ENCODE results near the gene COL4A2.
"Not testable (repeated sequence)": the region's sequence is repeated elsewhere in the genome, so short reads cannot be mapped to it uniquely, and the experiment has no call there.

Gene COL4A2

GRCh38 chr13:110479648-110480047 is 172.6 kb downstream of the COL4A2 start:
- no peak for ATAC-seq

GRCh38 chr13:110480161-110480560 is 173.1 kb downstream of the COL4A2 start:
- ATAC-seq = no peak

DNA sequence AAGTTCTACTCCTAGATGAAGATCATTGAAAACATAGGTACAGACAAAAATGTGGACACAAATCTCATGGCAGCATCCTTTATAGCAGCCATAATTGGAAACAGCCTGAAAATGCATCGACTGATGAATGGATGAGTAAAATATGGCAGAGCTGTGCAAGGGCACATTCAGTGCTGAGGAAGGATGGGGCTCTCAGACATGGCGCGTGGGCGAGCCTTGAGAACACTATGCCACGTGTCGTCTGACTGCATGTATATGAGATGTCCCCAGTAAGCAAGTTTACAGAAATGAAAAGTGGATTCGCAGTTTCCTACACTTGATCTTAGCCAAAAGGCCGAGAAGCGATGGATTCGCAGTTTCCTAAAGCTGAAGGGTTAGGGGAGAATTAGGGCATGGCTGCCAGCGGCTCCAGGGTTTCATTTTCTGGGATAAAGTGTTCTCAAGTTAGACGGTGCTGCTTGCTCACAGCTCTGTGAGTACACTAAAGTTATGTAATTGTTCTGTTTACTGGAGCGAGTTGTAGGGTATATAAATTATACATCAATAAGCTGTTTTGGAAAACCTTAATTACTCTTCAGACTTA is 176.4 kb downstream of the COL4A2 start:
- no peak for ATAC-seq

DNA sequence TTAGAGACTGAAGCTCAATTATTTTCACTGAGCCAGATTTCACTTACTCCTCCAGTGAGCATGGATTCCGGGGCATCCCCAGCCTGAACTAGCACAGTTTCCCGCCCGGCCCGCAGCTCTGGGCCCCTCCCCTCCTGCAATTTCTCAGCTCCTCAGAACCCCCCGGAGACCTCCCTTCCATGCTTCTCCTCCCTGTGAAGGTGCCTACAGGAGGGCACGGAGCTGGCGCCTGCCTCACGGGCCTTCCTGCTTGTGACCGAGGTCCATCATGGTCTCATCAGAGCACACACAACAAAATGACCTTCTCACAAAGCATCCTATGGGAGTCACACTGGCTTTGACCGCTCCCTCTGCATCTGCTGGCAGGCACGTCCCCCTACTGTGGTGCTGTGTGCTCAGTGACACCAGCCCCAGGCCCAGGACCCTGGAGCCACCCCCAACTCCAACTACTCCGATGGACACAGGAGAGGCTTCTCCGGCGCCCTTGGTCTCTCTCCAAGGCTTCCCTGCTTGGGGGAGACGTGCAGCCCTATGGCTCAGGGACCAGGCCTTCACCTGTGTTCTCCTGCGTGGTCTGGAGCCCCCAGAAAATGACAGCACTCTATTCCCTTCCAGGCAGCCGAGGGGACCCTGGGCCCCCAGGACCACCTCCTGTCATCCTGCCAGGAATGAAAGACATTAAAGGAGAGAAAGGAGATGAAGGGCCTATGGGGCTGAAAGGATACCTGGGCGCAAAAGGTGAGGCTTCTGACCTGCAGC is 177.4 kb downstream of the COL4A2 start:
- no peak for ATAC-seq

DNA sequence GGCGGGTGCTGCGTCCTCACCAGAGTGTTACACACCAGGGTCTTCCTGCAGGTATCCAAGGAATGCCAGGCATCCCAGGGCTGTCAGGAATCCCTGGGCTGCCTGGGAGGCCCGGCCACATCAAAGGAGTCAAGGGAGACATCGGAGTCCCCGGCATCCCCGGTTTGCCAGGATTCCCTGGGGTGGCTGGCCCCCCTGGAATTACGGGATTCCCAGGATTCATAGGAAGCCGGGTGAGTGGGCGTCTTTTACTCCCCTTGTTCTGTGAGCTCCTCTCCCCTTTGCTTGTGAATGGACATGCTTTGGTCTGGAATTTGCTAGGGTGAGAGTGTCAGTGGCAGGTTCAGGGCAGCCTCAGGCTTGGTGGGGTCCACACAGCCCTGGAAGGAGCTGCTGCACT is 178.5 kb downstream of the COL4A2 start:
- no peak for ATAC-seq

DNA sequence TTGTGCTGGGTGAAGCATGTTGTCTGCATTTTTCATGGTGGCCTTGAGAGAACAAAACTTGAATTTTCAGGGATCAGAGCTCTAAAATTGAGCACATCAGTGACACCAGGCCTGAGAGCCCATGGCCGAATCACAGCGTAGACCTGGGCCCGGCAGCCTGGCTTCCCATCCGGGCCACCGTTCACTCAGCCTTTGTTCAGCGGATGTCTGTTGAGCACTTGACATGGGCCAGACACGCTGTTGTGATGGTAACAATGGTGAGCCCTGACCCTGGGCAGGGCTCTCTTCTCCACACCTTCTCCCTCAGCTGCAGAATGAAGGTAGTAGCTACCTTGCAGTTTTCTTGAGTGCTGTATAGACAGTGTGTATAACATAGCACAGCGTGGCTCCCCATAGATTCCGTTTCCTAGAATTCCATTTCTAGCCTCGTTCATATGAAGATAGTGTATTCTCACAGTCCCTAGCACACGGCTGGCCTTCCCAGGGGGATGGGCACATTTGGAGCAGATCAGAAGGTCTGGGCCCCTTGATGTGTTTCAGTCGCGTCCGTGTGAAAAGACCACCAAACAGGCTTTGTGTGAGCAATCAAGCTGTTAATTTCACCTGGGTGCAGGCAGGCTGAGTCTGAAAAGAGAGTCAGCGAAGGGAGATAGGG is 179.1 kb downstream of the COL4A2 start:
- no peak for ATAC-seq

- ATAC-seq = not testable (repeated sequence)
Measured at GRCh38 chr13:110486880-110487279, 179.8 kb downstream of the COL4A2 start.

DNA sequence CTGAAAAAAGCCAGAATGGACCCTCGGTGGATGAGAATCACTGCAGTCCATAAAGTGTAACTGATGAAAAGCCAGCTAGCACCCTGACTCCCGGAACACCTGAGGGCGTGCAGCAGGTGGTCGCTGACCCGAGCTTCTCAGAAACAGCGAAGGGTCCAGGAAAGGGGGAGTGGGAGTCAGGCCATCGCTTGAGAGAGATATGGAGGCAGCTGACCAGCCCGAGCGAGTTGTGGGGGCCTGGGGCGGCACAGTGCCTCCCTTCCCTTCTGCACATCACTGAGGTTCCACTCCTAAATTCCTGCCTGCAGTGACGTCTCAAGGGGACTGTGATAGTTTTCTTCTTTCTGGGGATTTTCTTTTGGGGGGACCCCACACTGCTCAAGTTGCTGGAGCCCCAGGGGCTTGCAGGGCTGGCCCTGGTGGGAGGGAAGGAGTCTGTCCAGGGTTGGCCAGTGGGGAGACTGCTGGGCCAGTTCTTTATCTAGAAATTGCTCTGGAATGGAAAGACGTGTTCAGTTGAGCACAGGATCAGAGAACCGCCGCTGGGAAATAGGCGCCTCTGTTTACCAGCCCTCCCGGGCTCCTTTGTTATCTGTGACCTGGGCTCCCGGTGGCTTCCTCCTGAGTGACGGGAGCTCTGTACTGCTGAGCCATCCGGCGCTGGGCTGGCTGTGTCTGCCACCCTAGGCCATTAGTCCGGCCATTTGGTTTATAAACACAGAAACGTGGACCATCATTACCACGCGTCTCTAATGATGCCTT is 183.1 kb downstream of the COL4A2 start:
- no peak for ATAC-seq

DNA sequence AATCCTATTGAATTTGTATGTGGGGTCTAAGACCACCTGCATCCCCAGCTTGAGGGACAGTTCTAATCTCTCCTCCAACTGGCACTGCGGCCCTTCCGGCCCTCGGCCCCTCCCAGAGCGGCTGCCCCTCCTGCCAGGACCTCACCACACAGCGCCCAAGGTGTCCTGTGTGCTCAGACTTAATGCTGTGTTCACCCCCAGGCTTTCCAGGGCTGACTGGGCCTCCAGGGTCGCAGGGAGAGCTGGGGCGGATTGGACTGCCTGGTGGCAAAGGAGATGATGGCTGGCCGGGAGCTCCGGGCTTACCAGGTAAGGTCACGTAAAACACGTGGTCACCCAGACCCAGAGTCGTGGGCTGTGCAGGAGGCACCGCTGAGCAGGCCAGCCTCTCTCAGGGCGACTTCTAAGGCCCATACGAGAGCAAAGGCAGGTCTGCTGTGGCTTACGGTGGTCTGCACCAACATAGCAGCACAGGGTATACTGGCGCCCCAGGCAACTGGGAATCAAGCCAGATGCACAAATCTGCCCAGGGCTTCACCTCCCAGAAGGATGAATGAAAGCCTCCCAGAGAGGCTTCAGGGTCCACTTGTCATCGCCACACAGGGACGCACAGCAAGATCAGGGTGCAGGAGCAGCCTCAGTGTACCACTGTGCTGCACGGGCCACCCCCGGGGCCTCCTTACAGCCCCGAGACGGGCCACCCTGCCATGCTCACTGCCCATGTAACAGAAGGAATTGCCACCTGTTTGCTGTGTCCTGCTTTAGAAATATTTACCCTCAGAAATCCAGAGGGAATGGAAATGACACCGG is 185.0 kb downstream of the COL4A2 start:
- no peak for ATAC-seq

GRCh38 chr13:110492679-110493593 is 185.9 kb downstream of the COL4A2 start:
- no peak for ATAC-seq

DNA sequence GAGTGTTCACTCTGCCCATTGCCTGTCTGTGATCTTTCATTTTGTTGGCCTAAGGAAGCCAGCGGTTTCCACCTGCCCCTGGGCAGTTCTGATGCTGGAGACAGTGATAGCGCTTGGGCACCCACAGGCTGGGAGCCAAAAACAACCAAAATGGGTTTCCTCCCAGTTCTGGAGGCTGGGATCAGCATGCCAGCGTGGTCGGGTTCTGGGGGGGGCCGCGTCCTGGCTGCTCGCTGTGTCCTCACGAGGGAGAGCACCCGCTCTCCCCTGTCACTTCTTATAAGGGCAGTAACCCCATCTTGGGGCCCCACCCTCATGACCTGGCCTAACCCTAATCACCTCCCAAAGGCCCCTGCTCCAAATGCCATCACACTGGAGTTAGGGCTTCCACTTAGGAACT is 186.5 kb downstream of the COL4A2 start:
- no peak for ATAC-seq

DNA sequence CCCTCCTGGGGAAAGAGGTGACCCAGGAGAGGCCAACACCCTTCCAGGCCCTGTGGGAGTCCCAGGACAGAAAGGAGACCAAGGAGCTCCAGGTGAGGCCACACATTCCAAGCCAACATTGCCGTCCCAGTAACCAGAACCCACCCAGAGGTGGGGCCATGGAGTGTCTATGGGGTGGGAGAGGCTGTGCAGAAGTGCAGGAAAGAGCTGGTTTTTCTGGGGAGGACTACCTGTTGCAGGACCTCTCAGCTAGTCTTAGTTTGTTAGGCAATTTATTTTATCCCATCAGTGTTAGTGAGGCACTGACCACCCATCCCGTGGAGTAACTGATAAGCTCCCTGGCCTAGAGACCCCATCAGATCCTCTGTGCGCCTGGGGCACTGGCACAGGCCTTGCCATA is 188.3 kb downstream of the COL4A2 start:
- ATAC-seq = no peak

DNA sequence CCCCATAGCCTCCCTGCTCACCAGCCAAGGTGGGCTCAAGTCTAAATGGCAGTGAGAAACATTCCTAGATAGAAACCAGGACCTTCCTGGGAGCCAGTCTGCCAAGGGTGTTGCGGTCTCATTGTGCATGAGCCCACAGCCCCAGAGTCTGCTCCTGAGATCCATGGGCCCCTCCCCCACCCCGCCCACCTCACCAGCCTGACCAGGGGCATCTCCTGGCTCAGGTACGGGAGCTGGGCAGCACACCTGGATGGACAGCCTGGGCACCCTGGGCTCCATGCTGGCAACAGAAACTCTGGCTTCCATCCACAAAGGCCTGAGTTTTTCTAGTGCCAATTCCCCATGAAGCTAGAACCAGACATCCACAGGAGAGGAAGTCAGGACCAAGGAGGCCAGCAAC is 188.8 kb downstream of the COL4A2 start:
- ATAC-seq = no peak

GRCh38 chr13:110496281-110496680 is 189.2 kb downstream of the COL4A2 start:
- no peak for ATAC-seq

GRCh38 chr13:110497003-110497402 is 189.9 kb downstream of the COL4A2 start:
- ATAC-seq = no peak

DNA sequence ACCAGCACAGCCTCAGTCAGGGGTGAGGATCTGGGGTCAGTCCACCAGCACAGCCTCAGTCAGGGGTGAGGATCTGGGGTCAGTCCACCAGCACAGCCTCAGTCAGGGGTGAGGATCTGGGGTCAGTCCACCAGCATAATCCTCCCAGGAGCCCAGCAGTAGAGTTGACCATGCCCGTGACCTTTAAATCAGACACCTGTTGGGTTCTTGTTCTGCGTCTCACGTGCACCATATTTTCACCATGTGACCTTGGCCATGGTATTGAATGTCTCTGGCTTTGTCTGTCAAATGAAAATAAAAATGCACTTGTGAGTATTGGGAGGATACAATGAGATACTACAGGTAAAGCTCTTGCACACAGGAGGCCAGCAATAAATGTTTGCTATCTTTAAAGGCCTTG is 190.8 kb downstream of the COL4A2 start:
- not testable (repeated sequence) for ATAC-seq

- ATAC-seq = no peak
Measured at GRCh38 chr13:110498327-110498726, 191.2 kb downstream of the COL4A2 start.

DNA sequence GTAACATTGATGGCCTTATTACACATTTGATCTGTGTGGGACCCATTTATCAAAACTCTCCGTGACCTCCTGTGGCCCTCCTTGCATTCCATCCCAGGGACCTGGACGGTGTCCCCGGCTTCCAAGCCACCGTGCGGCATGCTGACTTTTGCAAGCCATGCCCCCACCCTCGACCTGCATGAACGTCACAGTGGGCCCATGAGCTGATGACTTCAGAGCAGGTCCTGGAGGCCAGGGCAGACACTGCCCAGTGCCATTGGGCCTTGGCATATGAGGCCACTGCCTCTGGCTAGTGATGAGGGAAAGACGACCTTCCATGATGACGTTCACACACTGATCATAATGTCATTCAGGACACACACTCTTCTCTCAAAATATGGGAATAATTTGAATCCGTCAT is 191.7 kb downstream of the COL4A2 start:
- ATAC-seq = no peak

DNA sequence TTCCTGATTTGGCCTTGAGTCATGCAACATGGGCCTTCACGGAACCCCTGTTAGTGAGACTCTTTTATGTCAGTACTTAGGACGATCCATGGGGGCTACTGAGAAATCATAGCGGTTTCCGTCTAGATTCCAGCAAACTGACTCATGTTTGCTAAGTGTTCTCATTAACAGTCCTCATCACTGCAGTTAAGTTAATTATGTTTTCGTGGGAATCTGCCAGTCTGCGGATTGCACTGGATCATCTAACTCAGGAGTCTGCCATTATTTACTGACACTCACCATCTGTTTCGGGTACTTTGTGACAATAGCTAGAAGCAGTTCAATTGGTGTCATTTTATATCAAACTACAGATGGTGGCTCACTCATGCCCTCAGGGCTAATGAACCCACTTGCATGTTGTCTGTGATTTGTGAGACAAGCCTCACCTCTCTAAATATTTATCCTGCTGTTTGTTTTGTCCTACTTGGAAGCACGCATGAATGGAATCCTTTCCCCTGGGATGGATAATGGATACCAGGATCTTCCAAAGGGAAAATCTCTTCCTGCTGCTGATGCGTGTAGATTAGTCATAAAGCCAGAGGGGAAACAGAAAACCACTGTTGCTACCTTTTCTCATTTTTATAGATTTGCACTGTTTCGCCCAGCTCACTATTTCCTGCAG is 192.7 kb downstream of the COL4A2 start:
- no peak for ATAC-seq

- ATAC-seq = no peak
Measured at GRCh38 chr13:110500341-110500740, 193.3 kb downstream of the COL4A2 start.

DNA sequence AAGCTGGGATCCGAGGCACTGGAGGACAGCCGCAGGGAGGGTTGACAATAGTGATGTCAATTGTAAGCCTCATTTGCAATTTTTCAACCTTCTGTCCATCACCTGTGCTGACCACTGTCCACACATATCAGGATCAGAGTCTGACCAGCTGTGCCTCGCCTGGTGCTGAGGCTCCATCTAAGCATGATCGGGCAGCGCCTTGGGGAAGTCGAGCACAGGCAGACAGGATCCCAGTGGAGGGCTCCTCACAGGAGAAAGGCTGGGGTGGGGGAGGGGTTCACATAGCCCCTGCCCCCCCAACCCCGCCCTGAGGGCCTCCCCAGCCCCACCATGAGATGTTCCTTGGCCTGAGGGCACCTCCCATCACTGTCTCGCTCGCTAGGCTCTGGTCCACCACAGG is 194.1 kb downstream of the COL4A2 start:
- ATAC-seq = no peak
